OCI-LY7 (cell line): Measurements from ENCODE around the gene DHX29.

Source experiments
- CTCF ChIP-seq: fragments of 200-600 bp; sonication (generic); conservative IDR thresholded peaks from 2 replicates; pipeline ENCODE4 v1.5.1; 2014; ENCODE audit warnings: mild to moderate bottlenecking, antibody characterized with exemption, low read length, moderate library complexity, mixed read lengths
- EZH2phosphoT487 ChIP-seq: fragments of 200-600 bp; sonication (generic); IDR thresholded peaks from 2 replicates; pipeline ENCODE4 v1.6.1; 2018; ENCODE audit warnings: low read depth, borderline replicate concordance, mild to moderate bottlenecking, mixed run types, antibody characterized with exemption, low read length, moderate library complexity, mixed read lengths

GRCh38 chr5:55308254-55308836, 851 bp upstream of the DHX29 start:
- TF ChIP-seq CTCF (peak; percentile 73), EZH2phosphoT487 (no peak)
